HEK293 (cell line): Measurements from ENCODE around the gene TIMP2.
"Not testable (repeated sequence)": the region's sequence is repeated elsewhere in the genome, so short reads cannot be mapped to it uniquely, and the experiment has no call there.

ENCODE experiments used
- CTCF ChIA-PET: fragments of 350-600 bp; formaldehyde crosslinking; extraction: SDS; loops from one replicate; lab custom pipeline; 2021; ENCODE audit warnings: antibody characterized with exemption; lab: Yijun Ruan, JAX
- POLR2A ChIA-PET: fragments of 300-600 bp; formaldehyde crosslinking; extraction: SDS; loops from one replicate; lab custom pipeline; 2020; ENCODE audit warnings: antibody characterized with exemption, inconsistent platforms; lab: Yijun Ruan, JAX
- H3K27ac ChIP-seq: fragments of 200-500 bp; sonication (Bioruptor generic); 2 replicates; pipeline ENCODE4 v1.5.1; 2014; ENCODE audit warnings: low read depth, low read length, control low read depth, inconsistent platforms; ENCODE audit errors: extremely low read depth
- H3K36me3 ChIP-seq, 2 experiments: fragments of 200-500 bp in 1 of 2; sonication (Bioruptor generic) in 1 of 2; 1 replicate in 1 of 2; 2 replicates in 1 of 2; pipeline ENCODE4 v1.5.1; 2014 to 2017; ENCODE audit warnings: inconsistent platforms in 2 of 2, low read length in 2 of 2; ENCODE audit not compliant: control insufficient read depth in 2 of 2, insufficient read depth in 1 of 2
- H3K4me1 ChIP-seq: fragments of 200-500 bp; sonication (Bioruptor generic); 2 replicates; pipeline ENCODE4 v1.5.1; 2014; ENCODE audit warnings: mild to moderate bottlenecking, low read length, inconsistent platforms; ENCODE audit not compliant: control insufficient read depth, insufficient read depth
- H3K4me3 ChIP-seq: 2 replicates; pipeline ENCODE4 v1.5.1; 2011; ENCODE audit warnings: low read depth, mild to moderate bottlenecking, control low read depth, low read length, moderate library complexity
- H3K9me3 ChIP-seq: fragments of 200-500 bp; sonication (Bioruptor generic); 2 replicates; pipeline ENCODE4 v1.5.1; 2014; ENCODE audit warnings: low read depth, low read length, inconsistent platforms; ENCODE audit not compliant: control insufficient read depth, insufficient read depth
- AEBP2 ChIP-seq: fragments of 450-650 bp; formaldehyde crosslinking; IDR thresholded peaks from 2 replicates; pipeline ENCODE4 v1.5.1; 2016; ENCODE audit warnings: missing biosample characterization, missing genetic modification characterization, borderline replicate concordance
- BCL11A ChIP-seq: fragments of 450-650 bp; formaldehyde crosslinking; IDR thresholded peaks from 2 replicates; pipeline ENCODE4 v1.5.1; 2016; ENCODE audit warnings: low read depth, missing biosample characterization, missing genetic modification characterization
- KLF1 ChIP-seq: fragments of 450-650 bp; formaldehyde crosslinking; IDR thresholded peaks from 2 replicates; pipeline ENCODE4 v1.5.1; 2016; ENCODE audit warnings: missing biosample characterization, missing genetic modification characterization
- MEIS1 ChIP-seq: sonication (generic); formaldehyde crosslinking; IDR thresholded peaks from 2 replicates; pipeline ENCODE4 v1.8.1; 2022; ENCODE audit warnings: missing genetic modification reagents, mild to moderate bottlenecking, borderline replicate concordance
- SP2 ChIP-seq: fragments of 450-650 bp; formaldehyde crosslinking; IDR thresholded peaks from 2 replicates; pipeline ENCODE4 v1.5.1; 2016; ENCODE audit warnings: missing biosample characterization, missing genetic modification characterization
- SP3 ChIP-seq: fragments of 450-650 bp; formaldehyde crosslinking; IDR thresholded peaks from 2 replicates; pipeline ENCODE4 v1.5.1; 2016; ENCODE audit warnings: missing biosample characterization, missing genetic modification characterization
- TRIM28 ChIP-seq: IDR thresholded peaks from 2 replicates; pipeline ENCODE4 v1.6.1; 2011; ENCODE audit warnings: low read length, control low read depth, borderline replicate concordance
- ZBTB1 ChIP-seq: fragments of 450-650 bp; formaldehyde crosslinking; IDR thresholded peaks from 2 replicates; pipeline ENCODE4 v1.5.1; 2016; ENCODE audit warnings: missing biosample characterization, missing genetic modification characterization
- ZBTB10 ChIP-seq: fragments of 450-650 bp; formaldehyde crosslinking; IDR thresholded peaks from 2 replicates; pipeline ENCODE4 v1.5.1; 2016; ENCODE audit warnings: missing biosample characterization, missing genetic modification characterization
- ZBTB17 ChIP-seq: fragments of 450-650 bp; formaldehyde crosslinking; IDR thresholded peaks from 2 replicates; pipeline ENCODE4 v1.5.1; 2016; ENCODE audit warnings: missing biosample characterization, missing genetic modification characterization
- ZFHX2 ChIP-seq: fragments of 450-650 bp; formaldehyde crosslinking; conservative IDR thresholded peaks from 2 replicates; pipeline ENCODE4 v1.5.1; 2016; ENCODE audit warnings: missing biosample characterization, missing genetic modification characterization
- ZNF211 ChIP-seq: fragments of 450-650 bp; formaldehyde crosslinking; IDR thresholded peaks from 2 replicates; pipeline ENCODE4 v1.5.1; 2016; ENCODE audit warnings: low read depth, missing biosample characterization, missing genetic modification characterization
- ZNF311 ChIP-seq: fragments of 450-650 bp; formaldehyde crosslinking; IDR thresholded peaks from 2 replicates; pipeline ENCODE4 v1.5.1; 2017; ENCODE audit warnings: missing biosample characterization, missing genetic modification characterization, borderline replicate concordance
- ZNF366 ChIP-seq: fragments of 450-650 bp; formaldehyde crosslinking; conservative IDR thresholded peaks from 2 replicates; pipeline ENCODE4 v1.5.1; 2016; ENCODE audit warnings: missing biosample characterization, missing genetic modification characterization
- ZNF391 ChIP-seq: fragments of 450-650 bp; formaldehyde crosslinking; IDR thresholded peaks from 2 replicates; pipeline ENCODE4 v1.5.1; 2016; ENCODE audit warnings: low read depth, missing biosample characterization, missing genetic modification characterization, borderline replicate concordance
- ZNF488 ChIP-seq: fragments of 450-650 bp; formaldehyde crosslinking; IDR thresholded peaks from 2 replicates; pipeline ENCODE4 v1.5.1; 2016; ENCODE audit warnings: missing biosample characterization, missing genetic modification characterization
- ZNF555 ChIP-seq: fragments of 450-650 bp; formaldehyde crosslinking; conservative IDR thresholded peaks from 2 replicates; pipeline ENCODE4 v1.5.1; 2017; ENCODE audit warnings: missing biosample characterization, mild to moderate bottlenecking, missing genetic modification characterization, inconsistent platforms
- ZNF629 ChIP-seq: fragments of 450-650 bp; formaldehyde crosslinking; IDR thresholded peaks from 2 replicates; pipeline ENCODE4 v1.5.1; 2017; ENCODE audit warnings: missing biosample characterization, missing genetic modification characterization
- ZNF654 ChIP-seq: fragments of 450-650 bp; formaldehyde crosslinking; IDR thresholded peaks from 2 replicates; pipeline ENCODE4 v1.5.1; 2016; ENCODE audit warnings: low read depth, missing biosample characterization, missing genetic modification characterization
- ZNF660 ChIP-seq: fragments of 450-650 bp; IDR thresholded peaks from 2 replicates; pipeline ENCODE4 v1.5.1; 2018; ENCODE audit warnings: missing biosample characterization, mild to moderate bottlenecking, missing genetic modification characterization
- ZNF664 ChIP-seq: fragments of 450-650 bp; formaldehyde crosslinking; IDR thresholded peaks from 2 replicates; pipeline ENCODE4 v1.5.1; 2016; ENCODE audit warnings: missing biosample characterization, missing genetic modification characterization
- ZNF670 ChIP-seq: fragments of 450-650 bp; formaldehyde crosslinking; IDR thresholded peaks from 2 replicates; pipeline ENCODE4 v1.5.1; 2016; ENCODE audit warnings: missing biosample characterization, missing genetic modification characterization, low read depth
- ZNF768 ChIP-seq: fragments of 450-650 bp; formaldehyde crosslinking; IDR thresholded peaks from 2 replicates; pipeline ENCODE4 v1.5.1; 2018; ENCODE audit warnings: missing biosample characterization, mild to moderate bottlenecking, missing genetic modification characterization
- ZSCAN23 ChIP-seq: fragments of 450-650 bp; formaldehyde crosslinking; IDR thresholded peaks from 2 replicates; pipeline ENCODE4 v1.5.1; 2016; ENCODE audit warnings: missing biosample characterization, missing genetic modification characterization
- TF ChIP-seq, protein P1 (sequence below): fragments of 450-650 bp; formaldehyde crosslinking; IDR thresholded peaks from 2 replicates; pipeline ENCODE4 v1.5.1; 2016; ENCODE audit warnings: missing biosample characterization, missing genetic modification characterization
- TF ChIP-seq, protein P2 (sequence below): fragments of 450-650 bp; formaldehyde crosslinking; IDR thresholded peaks from 2 replicates; pipeline ENCODE4 v1.5.1; 2016; ENCODE audit warnings: missing biosample characterization, missing genetic modification characterization

TIMP2 gene

DNA sequence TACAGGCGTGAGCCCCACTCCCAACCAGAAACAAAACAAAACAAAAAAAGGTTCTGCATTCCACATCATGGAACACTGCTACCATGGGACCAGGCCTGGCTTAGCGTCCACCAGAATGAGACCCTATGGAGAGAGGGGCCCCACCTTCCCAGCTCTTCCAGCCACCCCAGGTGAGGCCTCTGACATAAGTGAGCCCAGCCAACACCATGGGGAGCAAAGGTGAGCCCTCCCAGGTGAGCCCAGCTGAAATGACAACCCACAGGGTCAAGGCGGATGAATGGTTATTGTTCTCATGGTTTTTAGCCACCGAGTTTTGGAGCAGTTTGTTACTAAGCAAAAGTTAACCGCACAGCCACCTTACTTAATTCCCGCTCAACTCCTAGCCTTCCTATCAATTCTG is 38.2 kb upstream of the TIMP2 start (continued):
- TF ChIP-seq ZNF391 (tag by site-specific recombination) = no peak
- no peak for TF ChIP-seq ZNF664 (tag by site-specific recombination)
- no peak for TF ChIP-seq KLF1 (tag by site-specific recombination)
- no peak for TF ChIP-seq MEIS1 (CRISPR knock-in tag)
- no peak for TF ChIP-seq SP2
- no peak for TF ChIP-seq ZNF654 (tag by site-specific recombination)
- TF ChIP-seq ZNF311 = no peak
- no peak for TF ChIP-seq ZNF670 (tag by site-specific recombination)
- no peak for TF ChIP-seq ZNF211 (tag by site-specific recombination)
- no peak for TF ChIP-seq ZBTB1 (tag by site-specific recombination)
- no peak for TF ChIP-seq ZSCAN23 (tag by site-specific recombination)
- no peak for TF ChIP-seq ZNF555 (tag by site-specific recombination)
- TF ChIP-seq, protein P1, sequence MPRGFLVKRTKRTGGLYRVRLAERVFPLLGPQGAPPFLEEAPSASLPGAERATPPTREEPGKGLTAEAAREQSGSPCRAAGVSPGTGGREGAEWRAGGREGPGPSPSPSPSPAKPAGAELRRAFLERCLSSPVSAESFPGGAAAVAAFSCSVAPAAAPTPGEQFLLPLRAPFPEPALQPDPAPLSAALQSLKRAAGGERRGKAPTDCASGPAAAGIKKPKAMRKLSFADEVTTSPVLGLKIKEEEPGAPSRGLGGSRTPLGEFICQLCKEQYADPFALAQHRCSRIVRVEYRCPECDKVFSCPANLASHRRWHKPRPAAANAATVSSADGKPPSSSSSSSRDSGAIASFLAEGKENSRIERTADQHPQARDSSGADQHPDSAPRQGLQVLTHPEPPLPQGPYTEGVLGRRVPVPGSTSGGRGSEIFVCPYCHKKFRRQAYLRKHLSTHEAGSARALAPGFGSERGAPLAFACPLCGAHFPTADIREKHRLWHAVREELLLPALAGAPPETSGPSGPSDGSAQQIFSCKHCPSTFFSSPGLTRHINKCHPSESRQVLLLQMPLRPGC = no peak
- no peak for TF ChIP-seq ZBTB10 (tag by site-specific recombination)

GRCh38 chr17:78962984-78963348 is 37.8 kb upstream of the TIMP2 start:
- CTCF ChIA-PET = interaction anchor here (6.8 kb wide), 1 partner anchor 8 kb away, joined by 58 read pairs; no protein-coding TSS in a partner anchor
- peaks cover 0 to 17% of the 10 kb centered on the region in 2 experiments; a peak in 1 of 3 replicates for H3K36me3 ChIP-seq
- POLR2A ChIA-PET = interaction anchor here (0.7 kb wide), 1 partner anchor 101 kb away, joined by 4 read pairs; no protein-coding TSS in a partner anchor
- H3K4me3 ChIP-seq, H3K4me1 ChIP-seq, H3K9me3 ChIP-seq, H3K27ac ChIP-seq: not testable (repeated sequence)

- CTCF ChIA-PET = interaction anchor here (6.8 kb wide), 1 partner anchor 9 kb away, joined by 58 read pairs; no protein-coding TSS in a partner anchor
- POLR2A ChIA-PET = interaction anchor here (0.7 kb wide), 1 partner anchor 100 kb away, joined by 4 read pairs; no protein-coding TSS in a partner anchor
- Histone ChIP-seq H3K27ac (no peak overlapping the region), H3K9me3 (no peaks in the 10 kb centered on the region), H3K4me3 (no peak overlapping the region), H3K36me3 (peaks cover 0 to 12% of the 10 kb centered on the region in 2 experiments; a peak in 1 of 3 replicates), H3K4me1 (no peaks in the 10 kb centered on the region)
- TF ChIP-seq ZNF488 (tag by site-specific recombination) = no peak
- TF ChIP-seq SP3 (tag by site-specific recombination) = no peak
- TF ChIP-seq TRIM28 = peak; percentile 10; the same call in 1 of the 2 replicates
- TF ChIP-seq ZNF366 (tag by site-specific recombination) = peak; percentile 27; the same call in 1 of the 2 replicates
- TF ChIP-seq ZNF629 (tag by site-specific recombination) = peak; percentile 45; the same call in 1 of the 2 replicates
- TF ChIP-seq ZNF660 (tag by site-specific recombination) = no peak
- TF ChIP-seq ZNF768 (tag by site-specific recombination) = no peak
- TF ChIP-seq, protein P2, sequence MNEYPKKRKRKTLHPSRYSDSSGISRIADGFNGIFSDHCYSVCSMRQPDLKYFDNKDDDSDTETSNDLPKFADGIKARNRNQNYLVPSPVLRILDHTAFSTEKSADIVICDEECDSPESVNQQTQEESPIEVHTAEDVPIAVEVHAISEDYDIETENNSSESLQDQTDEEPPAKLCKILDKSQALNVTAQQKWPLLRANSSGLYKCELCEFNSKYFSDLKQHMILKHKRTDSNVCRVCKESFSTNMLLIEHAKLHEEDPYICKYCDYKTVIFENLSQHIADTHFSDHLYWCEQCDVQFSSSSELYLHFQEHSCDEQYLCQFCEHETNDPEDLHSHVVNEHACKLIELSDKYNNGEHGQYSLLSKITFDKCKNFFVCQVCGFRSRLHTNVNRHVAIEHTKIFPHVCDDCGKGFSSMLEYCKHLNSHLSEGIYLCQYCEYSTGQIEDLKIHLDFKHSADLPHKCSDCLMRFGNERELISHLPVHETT = peak; percentile 49; the same call in 1 of the 2 replicates
- TF ChIP-seq KLF1 (tag by site-specific recombination) = no peak
- no peak for TF ChIP-seq AEBP2 (tag by site-specific recombination)
- TF ChIP-seq BCL11A (tag by site-specific recombination) = no peak
- no peak for TF ChIP-seq ZBTB17 (tag by site-specific recombination)
- TF ChIP-seq ZFHX2 = no peak
Observed at GRCh38 chr17:78962345-78962983, 37.3 kb upstream of the TIMP2 start.
